ENCODE results near the gene EPB41L2. TPM values are rescaled to one million over a fixed set of nuclear protein-coding genes. Genes with fewer than 3 reads are reported as not detected.

Gene EPB41L2
- total RNA-seq, 3 donors from 2014 or later (not counting 1 experiment from before 2014, with no cell fraction given), result 6.8 to 11.4 (median 11.0) TPM

DNA sequence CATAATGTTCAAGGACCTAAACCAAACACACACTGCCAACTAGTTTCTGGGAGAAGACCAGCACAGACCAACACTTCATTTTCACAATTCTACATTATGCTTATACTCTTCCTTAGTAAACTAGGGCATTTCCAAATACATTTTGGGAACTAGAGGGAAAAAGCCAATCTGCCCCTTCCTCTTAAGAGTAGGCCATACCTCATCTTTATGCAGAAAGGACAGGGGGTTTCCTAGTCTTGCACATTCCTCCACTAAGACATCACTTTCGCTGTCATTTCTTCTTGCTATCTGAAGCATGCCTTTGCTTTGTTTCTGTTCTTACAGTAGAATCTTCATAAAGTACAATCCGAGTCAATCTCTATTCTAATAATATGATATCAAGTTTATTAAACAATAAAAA lies 130.1 kb downstream of the EPB41L2 start:
- Histone ChIP-seq H3K27ac (ENCODE audit: low read length) (no peak overlapping the region), H3K4me3 (ENCODE audit: low read length) (no peak overlapping the region), H3K9me3 (ENCODE audit: control insufficient read depth, insufficient read depth, low read length) (no peaks in the 10 kb centered on the region), H3K4me1 (ENCODE audit: control insufficient read depth, insufficient read depth, low read length) (no peaks in the 10 kb centered on the region), H3K36me3 (ENCODE audit: control insufficient read depth, insufficient read depth, low read length) (no peaks in the 10 kb centered on the region), H3K27me3 (ENCODE audit: control insufficient read depth, insufficient read depth, low read length) (no peaks in the 10 kb centered on the region)
- no peaks in the 10 kb centered on the region for H3K4me1 Mint-ChIP-seq
- no peak overlapping the region for H3K4me3 Mint-ChIP-seq
- H3K9me3 Mint-ChIP-seq, result no peaks in the 10 kb centered on the region
- intact Hi-C loops (cut with micrococcal nuclease), result no loop called here
- no CpG with 5 or more reads among the region's 2 CpGs for WGBS (ENCODE audit: insufficient coverage)
- DNase-seq, result no peak
- no peak overlapping the region for H3K27ac Mint-ChIP-seq
- ATAC-seq, result no peak
- TF ChIP-seq, protein P1, sequence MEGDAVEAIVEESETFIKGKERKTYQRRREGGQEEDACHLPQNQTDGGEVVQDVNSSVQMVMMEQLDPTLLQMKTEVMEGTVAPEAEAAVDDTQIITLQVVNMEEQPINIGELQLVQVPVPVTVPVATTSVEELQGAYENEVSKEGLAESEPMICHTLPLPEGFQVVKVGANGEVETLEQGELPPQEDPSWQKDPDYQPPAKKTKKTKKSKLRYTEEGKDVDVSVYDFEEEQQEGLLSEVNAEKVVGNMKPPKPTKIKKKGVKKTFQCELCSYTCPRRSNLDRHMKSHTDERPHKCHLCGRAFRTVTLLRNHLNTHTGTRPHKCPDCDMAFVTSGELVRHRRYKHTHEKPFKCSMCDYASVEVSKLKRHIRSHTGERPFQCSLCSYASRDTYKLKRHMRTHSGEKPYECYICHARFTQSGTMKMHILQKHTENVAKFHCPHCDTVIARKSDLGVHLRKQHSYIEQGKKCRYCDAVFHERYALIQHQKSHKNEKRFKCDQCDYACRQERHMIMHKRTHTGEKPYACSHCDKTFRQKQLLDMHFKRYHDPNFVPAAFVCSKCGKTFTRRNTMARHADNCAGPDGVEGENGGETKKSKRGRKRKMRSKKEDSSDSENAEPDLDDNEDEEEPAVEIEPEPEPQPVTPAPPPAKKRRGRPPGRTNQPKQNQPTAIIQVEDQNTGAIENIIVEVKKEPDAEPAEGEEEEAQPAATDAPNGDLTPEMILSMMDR (IDR thresholded peaks at IDR 0.05), result no peak
- no peaks in the 10 kb centered on the region for H3K27me3 Mint-ChIP-seq (ENCODE audit: low read depth in 2 of 2)
- no peaks in the 10 kb centered on the region for H3K36me3 Mint-ChIP-seq

DNA sequence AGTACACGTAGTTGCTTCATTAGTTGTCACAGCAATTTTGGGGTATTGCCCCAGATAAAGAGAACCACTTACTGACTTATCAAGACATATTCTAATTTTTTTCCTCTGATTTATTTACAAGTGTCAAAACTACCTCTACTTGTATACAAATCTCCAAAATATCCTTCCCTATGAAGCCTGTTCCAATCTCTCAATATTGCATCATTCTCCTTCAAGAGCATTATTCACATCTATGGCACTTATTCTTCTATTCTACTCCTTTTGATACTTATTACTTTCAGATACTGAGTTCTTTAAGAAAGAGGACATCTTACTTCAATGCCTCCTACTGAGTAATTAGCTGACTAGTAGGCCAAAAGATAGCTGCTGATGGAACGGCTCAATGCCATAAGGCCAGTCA lies 130.6 kb downstream of the EPB41L2 start:
- no peak overlapping the region for H3K4me3 Mint-ChIP-seq
- H3K27me3 Mint-ChIP-seq (ENCODE audit: low read depth in 2 of 2), result no peaks in the 10 kb centered on the region
- intact Hi-C loops (cut with micrococcal nuclease), result no loop called here
- no peak overlapping the region for H3K4me3 ChIP-seq (ENCODE audit: low read length)
- DNase-seq (no peak), ATAC-seq (no peak)
- no peaks in the 10 kb centered on the region for H3K27me3 ChIP-seq (ENCODE audit: control insufficient read depth, insufficient read depth, low read length)
- H3K36me3 Mint-ChIP-seq, result no peaks in the 10 kb centered on the region
- no peak overlapping the region for H3K27ac ChIP-seq (ENCODE audit: low read length)
- H3K4me1 ChIP-seq (ENCODE audit: control insufficient read depth, insufficient read depth, low read length), result no peaks in the 10 kb centered on the region
- H3K9me3 ChIP-seq (ENCODE audit: control insufficient read depth, insufficient read depth, low read length), result no peaks in the 10 kb centered on the region
- TF ChIP-seq, protein P1 (IDR thresholded peaks at IDR 0.05), result no peak
- H3K9me3 Mint-ChIP-seq, result no peaks in the 10 kb centered on the region
- no peaks in the 10 kb centered on the region for H3K36me3 ChIP-seq (ENCODE audit: control insufficient read depth, insufficient read depth, low read length)
- no peak overlapping the region for H3K27ac Mint-ChIP-seq
- no peaks in the 10 kb centered on the region for H3K4me1 Mint-ChIP-seq
- 86% methylated on average over 2 of the region's 2 CpGs for WGBS (ENCODE audit: insufficient coverage)

DNA sequence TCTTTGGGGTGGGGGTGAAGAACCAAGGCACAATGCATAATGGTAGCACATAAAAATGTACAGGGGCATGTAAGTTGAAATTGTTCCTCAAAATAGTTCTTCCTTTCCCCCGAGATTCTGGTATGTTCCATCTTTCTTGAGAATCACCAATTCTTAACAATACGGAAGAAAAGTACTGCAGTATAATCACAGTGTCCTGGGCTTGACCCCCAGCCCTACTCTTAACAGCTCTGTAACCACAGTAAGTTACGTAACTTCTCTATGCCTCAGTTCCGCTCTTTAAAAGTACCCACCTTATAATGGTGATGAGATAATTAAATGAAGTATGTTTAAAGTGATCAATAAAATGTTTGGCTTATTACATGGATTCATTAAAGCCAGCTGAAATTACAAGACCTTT lies 131.4 kb downstream of the EPB41L2 start:
- no peaks in the 10 kb centered on the region for H3K36me3 Mint-ChIP-seq
- no peak overlapping the region for H3K27ac ChIP-seq (ENCODE audit: low read length)
- H3K27ac Mint-ChIP-seq, result no peak overlapping the region
- H3K4me3 Mint-ChIP-seq, result no peak overlapping the region
- no peak overlapping the region for H3K4me3 ChIP-seq (ENCODE audit: low read length)
- no peaks in the 10 kb centered on the region for H3K27me3 Mint-ChIP-seq (ENCODE audit: low read depth in 2 of 2)
- DNase-seq (no peak), ATAC-seq (no peak)
- no peaks in the 10 kb centered on the region for H3K27me3 ChIP-seq (ENCODE audit: control insufficient read depth, insufficient read depth, low read length)
- no peaks in the 10 kb centered on the region for H3K36me3 ChIP-seq (ENCODE audit: control insufficient read depth, insufficient read depth, low read length)
- H3K9me3 ChIP-seq (ENCODE audit: control insufficient read depth, insufficient read depth, low read length), result no peaks in the 10 kb centered on the region
- H3K4me1 Mint-ChIP-seq, result no peaks in the 10 kb centered on the region
- H3K9me3 Mint-ChIP-seq, result no peaks in the 10 kb centered on the region
- H3K4me1 ChIP-seq (ENCODE audit: control insufficient read depth, insufficient read depth, low read length), result no peaks in the 10 kb centered on the region
- intact Hi-C loops (cut with micrococcal nuclease), result no loop called here
- TF ChIP-seq, protein P1 (IDR thresholded peaks at IDR 0.05), result no peak
- 89% methylated on average over 2 of the region's 4 CpGs for WGBS (ENCODE audit: insufficient coverage)

DNA sequence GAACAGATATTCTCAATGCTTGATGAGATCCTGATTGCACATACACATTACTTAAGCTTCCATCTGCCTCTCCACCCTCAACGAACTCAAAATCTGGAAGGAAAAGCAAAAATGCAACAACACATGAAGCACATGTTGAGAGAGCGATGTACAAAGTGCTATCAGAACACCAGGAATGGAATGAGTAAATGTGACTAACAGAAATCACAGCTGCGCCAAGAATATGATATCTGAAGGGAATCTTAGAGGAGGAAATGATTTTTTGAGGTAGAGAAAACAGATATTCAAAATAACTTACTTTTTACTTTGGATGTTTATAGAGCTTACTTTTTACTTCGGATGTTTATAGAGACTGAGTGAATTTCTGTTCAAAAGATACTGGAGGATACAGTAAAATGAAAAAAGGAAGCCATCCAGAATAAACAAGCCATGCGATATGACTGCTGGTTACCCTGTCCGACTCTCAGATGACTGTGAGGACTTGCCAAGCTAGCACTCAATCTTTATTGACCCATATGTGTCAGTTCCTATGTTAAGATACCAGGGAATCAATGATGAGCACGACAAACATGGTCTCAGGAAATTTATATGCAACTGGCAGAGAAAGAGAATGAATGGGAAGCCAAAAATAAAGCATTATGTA lies 133.9 kb downstream of the EPB41L2 start:
- Mint-ChIP-seq H3K36me3 (no peaks in the 10 kb centered on the region), H3K4me3 (no peak overlapping the region), H3K27me3 (ENCODE audit: low read depth in 2 of 2) (no peaks in the 10 kb centered on the region), H3K4me1 (no peaks in the 10 kb centered on the region), H3K9me3 (no peaks in the 10 kb centered on the region), H3K27ac (no peak overlapping the region)
- Histone ChIP-seq H3K27me3 (ENCODE audit: control insufficient read depth, insufficient read depth, low read length) (no peaks in the 10 kb centered on the region), H3K27ac (ENCODE audit: low read length) (no peak overlapping the region), H3K4me3 (ENCODE audit: low read length) (no peak overlapping the region), H3K4me1 (ENCODE audit: control insufficient read depth, insufficient read depth, low read length) (no peaks in the 10 kb centered on the region), H3K36me3 (ENCODE audit: control insufficient read depth, insufficient read depth, low read length) (no peaks in the 10 kb centered on the region), H3K9me3 (ENCODE audit: control insufficient read depth, insufficient read depth, low read length) (no peaks in the 10 kb centered on the region)
- DNase-seq (no peak), ATAC-seq (no peak)
- 95% methylated on average over 7 of the region's 7 CpGs for WGBS (ENCODE audit: insufficient coverage)
- TF ChIP-seq, protein P1 (IDR thresholded peaks at IDR 0.05), result no peak
- intact Hi-C loops (cut with micrococcal nuclease), result no loop called here

All from natural killer cell (primary cell).